Limb (tissue), 2 donors: ENCODE measurements around the gene RRP36.
A peak's percentile ranks its signal among the peaks of the same experiment; 100 is the strongest.
"Not testable (repeated sequence)": the region's sequence is repeated elsewhere in the genome, so short reads cannot be mapped to it uniquely, and the experiment has no call there.

Source experiments
- DNase-seq, 2 donors: peaks; one replicate each; pipeline ENCODE4 v3.0.0-alpha.2; 2016; ENCODE audit errors: extremely low spot score in 2 of 2

Gene RRP36, protein sequence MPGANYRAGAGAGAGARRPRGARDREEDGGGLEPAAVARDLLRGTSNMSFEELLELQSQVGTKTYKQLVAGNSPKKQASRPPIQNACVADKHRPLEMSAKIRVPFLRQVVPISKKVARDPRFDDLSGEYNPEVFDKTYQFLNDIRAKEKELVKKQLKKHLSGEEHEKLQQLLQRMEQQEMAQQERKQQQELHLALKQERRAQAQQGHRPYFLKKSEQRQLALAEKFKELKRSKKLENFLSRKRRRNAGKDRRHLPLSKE

DNA sequence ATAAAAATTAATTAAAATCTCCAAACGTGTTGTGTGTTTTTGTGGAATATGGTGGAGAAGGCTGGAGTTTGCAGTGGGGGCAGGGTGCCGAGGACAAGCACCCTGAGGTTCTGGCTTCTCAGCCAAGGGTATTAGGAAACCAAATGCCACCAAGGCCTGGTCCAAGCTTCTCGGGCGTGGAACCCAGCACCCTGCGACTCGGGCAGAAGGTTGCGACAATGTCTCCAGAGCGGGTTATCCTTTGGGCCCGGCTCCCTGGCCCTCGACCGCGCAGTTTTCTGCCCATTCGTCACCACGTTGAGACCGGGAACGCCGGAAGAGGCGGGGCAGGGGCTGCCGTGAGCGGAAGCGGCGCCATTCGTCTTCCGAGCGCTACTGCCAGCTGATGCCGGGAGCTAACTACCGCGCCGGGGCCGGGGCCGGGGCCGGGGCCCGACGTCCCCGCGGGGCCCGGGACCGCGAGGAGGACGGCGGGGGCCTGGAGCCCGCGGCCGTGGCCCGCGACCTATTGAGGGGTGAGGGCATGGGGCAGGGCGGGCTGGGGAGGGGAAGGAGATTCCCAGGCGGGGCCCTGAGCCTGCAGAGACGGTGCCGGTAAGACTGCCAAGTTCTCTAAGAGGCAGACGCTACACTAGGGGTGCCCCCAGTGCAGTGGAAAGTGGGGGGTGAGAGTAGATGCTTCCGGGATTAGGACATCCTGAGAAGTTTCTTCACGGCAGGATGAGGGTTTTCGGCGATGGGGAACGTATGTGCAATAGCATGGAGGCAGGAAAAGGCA is at the start of gene RRP36:
RRP36 (plus strand) TSS at position 354 of the 778 bp plus-strand sequence; CDS start at position 386, 32 bp downstream.
- peak; percentile 82 to 87 for DNase-seq

DNA sequence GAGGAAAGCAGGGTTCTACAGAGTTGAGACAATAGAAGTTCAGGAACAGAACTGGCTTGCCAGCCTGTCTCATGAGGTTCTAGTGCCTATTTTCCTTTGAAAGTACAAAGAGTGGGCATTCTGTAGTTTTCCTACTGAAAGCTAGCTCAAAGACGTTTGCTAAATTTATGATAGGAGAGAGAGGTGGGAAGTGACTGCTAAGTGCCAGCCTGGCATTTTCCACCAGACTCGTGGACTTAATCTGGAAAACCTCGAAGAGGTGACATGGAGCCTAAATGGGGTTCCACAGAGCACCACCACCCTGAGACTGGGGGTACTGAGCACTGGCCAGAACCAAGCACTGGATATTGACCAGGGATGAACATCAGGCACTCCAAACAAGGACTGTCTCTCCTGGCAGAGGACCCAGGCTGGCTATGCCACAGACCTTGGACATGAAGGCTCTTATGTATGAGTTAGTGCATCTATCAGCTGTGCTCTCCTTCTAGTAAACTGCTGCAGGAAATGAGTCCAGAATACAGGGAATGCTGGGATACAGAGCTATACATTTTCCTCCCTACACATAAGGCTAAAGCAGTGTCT is 49.6 kb upstream of the RRP36 start:
- no peak for DNase-seq

- DNase-seq = no peak
These were observed 47.5 kb upstream of the RRP36 start for GRCh38 chr6:42973926-42974325.

DNA sequence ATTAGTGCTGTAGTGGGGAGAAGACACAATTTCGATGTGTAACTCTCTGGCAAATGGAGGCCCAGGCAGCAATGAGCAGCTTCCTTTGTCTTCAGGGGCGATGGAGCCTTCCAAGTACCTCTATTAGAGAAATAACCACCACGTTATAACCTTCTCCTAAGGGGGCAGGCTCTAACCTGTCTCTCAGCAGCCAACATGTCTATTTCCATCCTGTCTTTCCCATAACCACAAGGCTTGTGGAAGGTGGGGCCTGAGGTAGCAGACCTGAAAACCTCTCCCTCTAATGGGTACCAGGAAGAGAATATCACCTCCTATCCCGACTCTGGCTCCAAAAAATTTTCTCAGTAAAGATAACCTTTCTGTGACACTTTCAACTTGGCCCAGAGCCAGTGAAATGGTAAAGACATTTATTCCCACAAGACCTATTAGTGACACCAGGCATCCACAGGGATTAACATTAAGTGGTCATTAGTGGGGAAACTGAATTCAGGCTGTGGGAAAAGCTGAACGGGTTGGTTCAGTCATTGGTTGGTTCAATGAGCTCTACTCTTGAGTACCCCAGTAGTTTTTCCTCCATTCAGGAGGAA is 46.4 kb upstream of the RRP36 start:
- DNase-seq = no peak

DNA sequence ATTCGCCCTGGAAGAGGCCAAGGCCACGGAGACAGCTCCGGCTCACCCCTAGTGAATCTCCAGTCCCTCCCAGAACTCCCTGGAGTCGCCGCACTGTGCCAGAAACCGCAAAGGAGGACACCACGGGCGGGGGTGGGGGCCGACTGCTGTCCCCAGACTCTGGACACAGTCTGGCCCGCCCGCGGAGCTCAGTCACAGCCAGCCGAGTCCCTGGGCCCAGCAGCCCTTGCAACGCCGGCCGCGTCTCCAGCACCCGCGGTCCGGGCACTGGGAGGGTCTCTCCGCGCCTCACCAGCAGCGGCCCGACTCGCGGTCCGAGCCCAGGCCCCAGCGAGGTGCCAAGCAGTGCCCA is 43.0 kb upstream of the RRP36 start:
- DNase-seq = no peak

DNA sequence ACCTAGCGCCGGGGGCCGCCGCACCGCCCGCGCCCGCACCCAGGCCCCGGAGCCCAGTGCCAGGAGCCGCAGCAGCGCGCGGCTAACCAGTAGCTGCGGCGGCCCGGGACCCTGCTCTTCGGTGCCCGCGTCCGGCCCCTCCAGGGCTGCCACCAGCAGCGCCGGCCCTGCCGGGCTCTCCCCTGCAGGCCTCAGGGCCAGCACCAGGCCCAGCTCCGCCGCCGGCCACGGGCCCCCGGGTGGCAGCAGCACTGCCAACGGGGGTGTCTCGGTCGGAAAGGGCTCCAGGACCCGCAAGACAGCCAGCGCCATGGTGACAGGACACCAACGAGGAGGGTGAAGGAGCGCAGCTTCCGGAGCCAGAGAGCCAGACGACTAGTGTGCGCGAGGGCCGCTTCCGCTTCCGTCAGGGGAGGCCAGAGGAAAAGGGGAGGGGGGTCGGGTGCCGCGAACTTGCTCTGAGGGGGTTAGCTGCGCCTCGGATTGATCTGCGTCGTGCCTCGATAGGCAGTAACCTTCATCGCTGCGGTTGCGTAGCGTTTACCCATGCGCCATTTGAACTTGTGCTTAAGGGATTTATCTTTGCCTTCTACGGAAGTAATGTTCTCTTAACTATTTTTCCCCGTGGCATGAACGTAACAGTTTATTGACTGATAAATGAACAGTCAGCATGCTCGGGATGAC is 42.4 kb upstream of the RRP36 start, which contains the start of gene PEX6:
PEX6 (minus strand) TSS at position 343 of the 684 bp plus-strand sequence; CDS start at position 312, 31 bp downstream.
- peak; percentile 88 to 91 for DNase-seq

- DNase-seq = no peak
These were observed 41.8 kb upstream of the RRP36 start for GRCh38 chr6:42979523-42980177.

- DNase-seq = no peak
These were observed 39.6 kb upstream of the RRP36 start for GRCh38 chr6:42981836-42982235.

DNA sequence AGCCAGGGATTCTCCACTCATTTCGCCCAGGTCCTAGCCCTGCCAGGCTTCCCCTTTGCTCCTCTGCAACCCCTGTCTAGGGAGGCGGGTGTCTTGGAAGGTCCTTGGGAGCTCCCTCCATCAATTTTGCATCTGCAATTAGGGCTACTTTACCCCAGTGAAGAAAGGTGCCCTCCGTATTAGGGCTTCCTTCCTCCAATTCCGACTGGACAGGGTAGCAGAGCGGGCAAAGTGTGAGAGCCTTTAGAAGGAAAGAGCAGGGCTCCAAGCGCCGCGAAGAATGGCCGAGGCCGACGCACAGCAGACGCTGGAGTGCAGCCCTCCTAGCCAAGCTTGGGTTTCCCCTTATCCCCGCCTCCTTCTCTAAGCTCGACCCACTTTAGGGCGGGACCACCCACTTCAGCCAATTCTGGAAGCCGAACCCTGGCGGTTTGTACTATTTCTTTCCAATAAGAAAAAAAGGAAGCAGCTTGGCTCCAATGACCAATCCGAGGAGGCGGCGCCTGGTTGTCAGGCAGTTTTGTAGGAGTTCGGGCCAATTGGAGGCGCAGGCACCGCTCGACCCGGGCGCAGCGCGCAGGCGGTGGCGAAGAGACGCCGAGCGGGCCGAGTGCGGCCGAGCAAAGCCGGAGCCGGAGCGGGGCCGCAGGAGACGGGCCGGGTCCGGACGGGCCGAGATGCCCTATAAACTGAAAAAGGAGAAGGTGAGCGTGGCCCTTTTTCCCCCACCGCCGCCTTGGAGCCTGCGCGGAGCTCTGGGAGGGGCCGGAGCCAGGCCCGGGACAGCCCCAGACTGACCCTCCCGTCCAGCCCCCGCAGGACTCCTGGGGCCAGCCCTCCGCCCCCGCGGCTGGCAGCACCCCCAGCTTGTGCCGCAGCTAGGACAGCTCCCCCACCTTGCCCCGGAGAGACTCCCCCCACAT is 37.2 kb upstream of the RRP36 start, which contains the start of gene PPP2R5D:
PPP2R5D (plus strand) TSS at position 570 of the 923 bp plus-strand sequence; CDS start at position 678, 108 bp downstream.
- peak; percentile 95 to 99 for DNase-seq

GRCh38 chr6:42984924-42985475 is 36.4 kb upstream of the RRP36 start:
- DNase-seq = peak in 1 of 2 donors; percentile 43

DNA sequence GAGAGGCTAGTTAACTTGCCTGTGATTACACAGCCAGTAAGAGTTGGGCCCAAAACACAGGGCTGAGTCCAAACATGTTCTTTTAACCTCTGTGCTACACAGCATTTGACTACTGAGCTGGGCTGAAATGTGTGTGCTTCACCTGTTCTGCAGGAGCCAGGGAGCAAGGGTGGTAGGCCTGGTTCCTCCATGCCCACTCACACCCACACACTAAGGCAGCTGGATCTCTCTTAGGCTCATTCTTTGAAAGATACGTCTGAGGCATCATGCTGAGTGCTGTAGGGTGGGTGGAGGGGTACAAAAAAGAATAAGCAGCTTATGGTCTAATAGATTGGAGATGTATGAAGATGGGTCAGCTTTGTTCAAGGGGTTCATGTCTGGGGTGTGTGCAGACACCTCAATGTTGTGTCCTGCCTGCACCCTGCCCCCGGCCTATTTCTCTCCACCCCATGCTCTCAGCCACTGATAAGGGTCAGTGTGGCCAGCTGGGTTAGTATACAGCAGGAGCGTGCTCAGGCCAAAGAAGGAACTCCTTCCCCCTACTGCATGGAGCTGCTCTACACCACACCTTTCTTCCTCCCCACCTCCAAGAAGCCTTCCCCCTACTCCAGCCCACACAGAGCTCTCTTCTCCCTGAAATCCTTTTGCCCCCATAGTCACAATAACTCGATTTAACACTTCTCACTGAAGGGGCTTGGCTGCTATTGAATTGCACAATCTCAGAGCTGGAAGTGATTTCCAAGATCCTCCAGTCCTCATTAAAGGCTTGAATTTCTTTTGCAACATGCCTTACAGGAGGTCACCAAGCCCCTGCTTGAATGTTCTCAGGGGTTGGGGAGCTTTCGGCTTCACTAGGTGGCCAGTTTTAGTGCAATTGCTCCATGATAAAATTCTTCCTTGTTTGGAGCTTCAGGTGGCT is 33.6 kb upstream of the RRP36 start:
- no peak for DNase-seq

DNA sequence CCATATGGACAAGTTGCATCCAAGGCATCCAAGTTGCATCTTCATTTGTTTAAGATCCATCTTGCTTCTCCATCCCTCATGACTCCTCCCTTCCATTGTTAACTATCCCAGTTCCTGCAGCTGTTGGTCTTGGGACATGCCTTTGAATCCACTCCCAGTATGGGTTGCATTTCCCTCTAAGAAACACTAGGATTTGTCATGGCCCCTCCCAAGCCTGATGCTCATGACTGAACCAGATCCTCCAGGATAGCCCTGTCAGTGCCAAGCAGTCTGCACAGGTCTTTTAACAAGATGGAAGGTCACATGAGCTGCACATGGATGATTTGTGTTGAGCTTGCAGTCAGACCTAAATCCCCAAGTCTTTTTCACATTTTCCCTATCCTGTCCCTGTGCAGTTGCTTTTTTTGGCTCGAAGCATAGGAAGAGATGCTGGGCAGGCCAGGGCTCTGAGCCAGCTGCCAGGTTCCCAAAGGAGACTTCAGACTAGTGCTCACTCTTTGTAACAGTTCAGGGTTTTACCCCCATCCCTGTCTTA is 32.9 kb upstream of the RRP36 start:
- DNase-seq = no peak

GRCh38 chr6:42989923-42990322 is 31.5 kb upstream of the RRP36 start:
- no peak for DNase-seq

DNA sequence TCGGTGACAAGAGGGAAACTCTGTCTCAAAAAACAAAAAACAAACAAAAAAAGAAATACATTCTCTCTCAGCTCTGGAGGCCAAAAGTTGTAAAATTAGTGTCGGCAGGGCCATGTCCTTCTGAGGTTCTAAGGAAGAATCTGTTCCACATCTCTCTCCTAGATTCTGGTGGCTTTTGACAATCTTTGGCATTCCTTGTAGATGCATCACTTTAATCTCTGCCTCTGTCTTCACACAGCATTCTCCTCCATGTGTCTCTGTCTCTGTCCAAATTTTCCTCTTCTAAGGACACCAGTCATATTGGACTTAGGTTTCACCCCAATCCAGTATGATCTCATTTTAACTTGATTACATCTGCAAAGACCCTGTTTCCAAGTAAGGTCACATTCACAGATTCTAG is 28.0 kb upstream of the RRP36 start:
- no peak for DNase-seq

- no peak for DNase-seq
These were observed 24.9 kb upstream of the RRP36 start for GRCh38 chr6:42996513-42996912.

GRCh38 chr6:42998205-42998604 is 23.2 kb upstream of the RRP36 start:
- not testable (repeated sequence) for DNase-seq

- no peak for DNase-seq
These were observed 19.6 kb upstream of the RRP36 start for GRCh38 chr6:43001843-43002242.

DNA sequence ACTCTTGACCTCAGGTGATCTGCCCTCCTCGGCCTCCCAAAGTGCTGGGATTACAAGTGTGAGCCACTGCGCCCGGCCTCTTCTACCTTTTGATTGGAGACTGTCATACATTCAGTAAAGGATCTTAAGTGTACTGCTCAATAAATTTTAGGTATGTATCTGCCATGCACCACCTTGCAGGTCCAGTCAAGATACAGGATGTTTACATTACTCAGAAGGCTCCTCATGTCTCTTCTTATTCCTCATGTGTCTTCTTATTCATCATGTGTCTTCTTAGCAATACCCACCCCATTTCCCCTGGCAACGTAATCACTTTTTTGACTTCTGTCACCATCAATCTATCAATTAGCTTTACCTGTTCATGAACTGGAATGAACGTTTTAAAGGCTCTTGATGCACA is 15.6 kb upstream of the RRP36 start:
- DNase-seq = no peak
